Left renal cortex interstitium (tissue), 4 donors: ENCODE results near the gene PHKG1. TPM values are rescaled to one million over a fixed set of nuclear protein-coding genes. Genes with fewer than 3 reads are reported as not detected.
A peak's percentile ranks its signal among the peaks of the same experiment; 100 is the strongest.
"Not testable (repeated sequence)": the region's sequence is repeated elsewhere in the genome, so short reads cannot be mapped to it uniquely, and the experiment has no call there.

ENCODE experiments used
- DNase-seq, 4 donors: peaks; one replicate each; pipeline ENCODE4 v3.0.0-alpha.2; 2013; ENCODE audit warnings: low read depth in 4 of 4, low spot score in 2 of 4, missing footprints in 1 of 4
- polyA plus RNA-seq, 4 donors: library from polyadenylated mRNA; unstranded; fragments of 120-200 nt; gene quantifications; one replicate each; pipeline ENCODE4 v1.2.1, GENCODE V29; 2013; ENCODE audit not compliant: insufficient read length in 4 of 4

Gene PHKG1
- polyA plus RNA-seq, 4 donors, result 0.68 to 2.5 (median 1.5) TPM

- DNase-seq, result no peak
These were observed 45.9 kb downstream of the PHKG1 start for GRCh38 chr7:56046721-56047445.

GRCh38 chr7:56045758-56046157 is 47.0 kb downstream of the PHKG1 start:
- not testable (repeated sequence) for DNase-seq

- DNase-seq, result no peak
These were observed 52.0 kb downstream of the PHKG1 start for GRCh38 chr7:56040730-56041129.

- DNase-seq, result peak in 2 of 4 donors; percentile 62 to 69
These were observed 58.9 kb downstream of the PHKG1 start for GRCh38 chr7:56033671-56034432.

GRCh38 chr7:56032578-56032977 is 60.2 kb downstream of the PHKG1 start:
- DNase-seq, result not testable (repeated sequence)

GRCh38 chr7:56031556-56031955 is 61.2 kb downstream of the PHKG1 start:
- not testable (repeated sequence) for DNase-seq

- no peak for DNase-seq
These were observed 62.4 kb downstream of the PHKG1 start for GRCh38 chr7:56030340-56030739.

Other genes with a start within 250 kb of the PHKG1 start
- under 1 TPM; 0.10 to 0.79 (median 0.43) TPM for gene SEPTIN14, start 230.2 kb downstream of the PHKG1 start, polyA plus RNA-seq
- gene ZNF713, start 205.5 kb downstream of the PHKG1 start, polyA plus RNA-seq, result 10 to 100 TPM; 11.1 to 19.4 (median 14.0) TPM
- gene MRPS17, start 141.1 kb downstream of the PHKG1 start, polyA plus RNA-seq, result 10 to 100 TPM; 15.8 to 21.2 (median 17.2) TPM
- 100 to 1,000 TPM; 105 to 139 (median 113) TPM for gene NIPSNAP2, start 128.4 kb downstream of the PHKG1 start, polyA plus RNA-seq
- gene PSPH, start 41.5 kb downstream of the PHKG1 start, polyA plus RNA-seq, result 10 to 100 TPM; 31.0 to 45.3 (median 33.5) TPM
- gene CCT6A, start 41.2 kb downstream of the PHKG1 start, polyA plus RNA-seq, result 100 to 1,000 TPM; 201 to 248 (median 214) TPM
- gene SUMF2, start 28.7 kb downstream of the PHKG1 start, polyA plus RNA-seq, result 100 to 1,000 TPM in 3 of 4 donors, 10 to 100 TPM in 1; 76.4 to 158 (median 143) TPM
- 100 to 1,000 TPM; 239 to 360 (median 264) TPM for gene CHCHD2, start 13.5 kb upstream of the PHKG1 start, polyA plus RNA-seq
- 1 to 10 TPM; 2.5 to 3.4 (median 2.7) TPM for gene NUPR2, start 23.5 kb upstream of the PHKG1 start, polyA plus RNA-seq